ENCODE measurements around the gene KRT84. TPM values are rescaled to one million over a fixed set of nuclear protein-coding genes. Genes with fewer than 3 reads are reported as not detected.

KRT84 gene
- total and polyA plus RNA-seq, 2 of the 4 experiments (the other 2 are of a cell fraction): not detected

GRCh38 chr12:52331833-52332232 lies 53.6 kb downstream of the KRT84 start:
- H3K4me2 ChIP-seq (ENCODE audit: low read depth, low read length): no peak overlapping the region
- H4K20me1 ChIP-seq (ENCODE audit: insufficient read depth, low read length): no peaks in the 10 kb centered on the region
- no peak overlapping the region for H2AFZ ChIP-seq (replicated peaks; ENCODE audit: low read length, poor library complexity)
- TF ChIP-seq BHLHE40 (IDR thresholded peaks at IDR 0.05; ENCODE audit: low read depth, low read length) (no peak), CHD1 (IDR thresholded peaks at IDR 0.05; ENCODE audit: low read depth, low read length) (no peak)
- H3K4ac ChIP-seq (ENCODE audit: low read depth, low read length): no peak overlapping the region
- DNase-seq (no peak), ATAC-seq (ENCODE audit: low read depth) (no peak)
- no peak overlapping the region for H2BK5ac ChIP-seq (ENCODE audit: low read depth, low read length, poor library complexity, severe bottlenecking)
- no peak overlapping the region for H2AK9ac ChIP-seq (replicated peaks; ENCODE audit: low read depth, low read length, poor library complexity)
- ChIA-PET CTCF (interaction anchor here (1.3 kb wide), 1 partner anchor 175 kb away, joined by 3 read pairs; no protein-coding TSS in a partner anchor), POLR2A (ENCODE audit: unreplicated experiment) (no interaction called here)
- no peaks in the 10 kb centered on the region for H3K79me1 ChIP-seq (ENCODE audit: low read depth in 1 of 2, low read length in 2 of 2)
- no peak overlapping the region for H3K9ac ChIP-seq (ENCODE audit: low read depth, low read length)
- no peak overlapping the region for H4K5ac ChIP-seq (ENCODE audit: low read depth, low read length)
- no peak overlapping the region for H3K56ac ChIP-seq (ENCODE audit: extremely low read depth, insufficient read depth, low read length)
- peaks cover 5% of the 10 kb centered on the region; the same call in 1 of the 2 replicates for H3K9me3 ChIP-seq (ENCODE audit: control insufficient read depth, insufficient read depth, low read length)
- no peak overlapping the region for H4K8ac ChIP-seq (ENCODE audit: low read depth in 2 of 2, low read length in 2 of 2)
- no peaks in the 10 kb centered on the region for H3K4me1 ChIP-seq (ENCODE audit: control insufficient read depth, insufficient read depth, low read length)
- dilution Hi-C loops (cut with HindIII; ENCODE audit: low sequenced_read_pairs, unreplicated experiment) (no loop called here), intact Hi-C loops (cut with micrococcal nuclease) (no loop called here), in situ Hi-C loops (cut with MboI; ENCODE audit: low sequenced_read_pairs) (no loop called here)
- H2BK120ac ChIP-seq (ENCODE audit: low read depth, low read length): no peak overlapping the region
- H3K27ac ChIP-seq (ENCODE audit: insufficient read depth, low read length): no peak overlapping the region
- H3K14ac ChIP-seq (replicated peaks; ENCODE audit: low read depth, low read length): no peak overlapping the region
- H2BK20ac ChIP-seq (ENCODE audit: low read depth, low read length): no peak overlapping the region
- H3K27me3 ChIP-seq (ENCODE audit: control insufficient read depth, insufficient read depth, low read length): peaks cover 41% of the 10 kb centered on the region
- H3K4me3 ChIP-seq (ENCODE audit: insufficient read depth, low read depth, low read length): no peak overlapping the region
- no peak overlapping the region for H4K91ac ChIP-seq (ENCODE audit: insufficient read depth, low read depth, low read length)
- no peaks in the 10 kb centered on the region for H3K36me3 ChIP-seq (ENCODE audit: control insufficient read depth, insufficient read depth, low read length)
- H2BK15ac ChIP-seq (ENCODE audit: low read depth, low read length): no peak overlapping the region
- no peak overlapping the region for H3K23ac ChIP-seq (ENCODE audit: low read depth, low read length)
- 58% methylated on average over 2 of the region's 3 CpGs; no CpG with 5 or more reads in 1 of the 2 experiments for WGBS, 2 experiments (ENCODE audit: extremely low coverage in 2 of 2, insufficient read length in 1 of 2)
- no TSS peak for BruUV-seq (replicated peaks)
- H3K18ac ChIP-seq (ENCODE audit: low read depth, low read length): no peak overlapping the region
- H2AK5ac ChIP-seq (ENCODE audit: low read depth, low read length): no peak overlapping the region
- no peaks in the 10 kb centered on the region for H3K9me1 ChIP-seq (ENCODE audit: insufficient read depth, low read length)
